HG03135 (cell line): ENCODE data around the gene DGKB.

Experiments used
- ATAC-seq: cut with Tn5 transposase; IDR thresholded peaks from one replicate; pipeline ENCODE4 v1.9.1; 2021; ENCODE audit warnings: mild to moderate bottlenecking, moderate library complexity; ENCODE audit not compliant: unreplicated experiment

DGKB gene

DNA sequence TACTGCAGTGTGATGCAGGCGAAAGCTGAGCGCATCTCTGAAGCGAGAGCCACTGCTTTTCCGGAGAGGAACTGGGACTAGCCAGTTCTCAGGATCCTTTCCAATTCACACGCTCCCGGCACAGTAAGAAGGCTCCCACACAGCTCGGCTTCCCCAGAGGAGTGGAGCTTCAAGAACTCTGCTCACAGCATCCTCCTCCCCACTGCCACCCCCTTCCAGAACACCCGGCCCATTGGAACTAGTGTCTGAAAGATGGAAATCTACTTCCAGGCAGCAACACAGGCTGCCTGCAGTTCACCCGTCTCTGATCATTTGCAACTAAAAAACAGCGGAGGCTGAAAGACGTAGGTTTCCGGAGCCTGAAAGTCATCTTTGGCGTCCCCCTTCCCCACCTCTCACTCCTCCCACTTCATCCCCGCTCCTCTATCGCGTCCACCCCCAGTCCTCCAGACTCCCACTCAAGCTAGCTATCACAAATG, at the start of gene DGKB:
DGKB (minus strand) TSS at position 163 of the 479 bp plus-strand sequence.
- no peak for ATAC-seq

DNA sequence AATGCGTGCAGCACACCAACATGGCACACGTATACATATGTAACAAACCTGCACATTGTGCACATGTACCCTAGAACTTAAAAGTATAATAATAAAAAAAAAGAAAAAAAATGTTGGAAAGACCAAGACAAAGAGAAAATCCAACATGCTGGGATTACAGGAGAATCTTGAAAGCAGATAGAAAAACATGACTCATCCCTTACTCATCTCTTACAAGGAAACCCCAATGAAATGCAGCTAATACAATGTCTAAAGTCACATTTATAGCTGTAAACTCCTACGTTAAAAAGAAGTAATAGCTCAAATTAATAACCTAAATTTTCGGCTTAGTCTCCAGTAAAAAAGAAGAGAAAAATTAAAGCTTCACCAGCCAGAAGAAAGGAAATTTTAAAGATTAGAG, 47.5 kb upstream of the DGKB start:
- ATAC-seq, result no peak

DNA sequence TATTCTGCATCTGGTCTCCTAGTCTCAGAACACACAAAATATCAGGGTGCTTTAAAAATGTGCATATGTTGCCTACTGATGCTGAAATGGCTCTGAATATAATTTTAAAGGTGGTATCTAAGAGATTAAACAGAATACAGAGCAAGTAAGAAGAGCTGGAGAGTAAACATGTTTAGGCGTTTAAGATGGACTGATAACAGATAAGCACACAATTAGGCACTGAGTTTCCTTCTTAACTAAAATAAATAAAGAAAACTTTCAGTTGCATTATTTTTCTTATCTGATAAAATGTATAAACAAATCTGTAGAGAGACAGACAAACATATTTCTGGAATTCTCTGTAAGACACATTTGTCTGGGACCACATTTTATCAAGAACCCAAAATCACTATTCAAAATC, 35.6 kb upstream of the DGKB start:
- no peak for ATAC-seq

DNA sequence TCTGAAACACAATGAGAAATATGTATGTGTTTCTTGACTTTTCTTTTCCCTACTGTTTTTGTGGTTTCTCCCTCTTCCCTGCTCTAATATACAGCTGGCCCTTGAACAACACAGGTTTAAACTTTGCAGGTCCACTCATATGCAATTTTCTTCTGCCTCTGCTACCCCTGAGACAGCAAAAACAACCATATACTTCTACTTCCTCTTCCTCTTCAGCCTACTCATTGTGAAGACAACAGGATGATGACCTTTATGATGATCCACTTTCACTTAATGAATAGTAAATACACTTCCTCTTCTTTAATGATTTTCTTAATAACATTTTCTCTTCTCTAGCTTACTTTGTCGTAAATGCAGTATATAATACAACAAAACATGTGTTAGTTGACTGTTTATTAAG, 35.0 kb upstream of the DGKB start:
- ATAC-seq, result no peak

DNA sequence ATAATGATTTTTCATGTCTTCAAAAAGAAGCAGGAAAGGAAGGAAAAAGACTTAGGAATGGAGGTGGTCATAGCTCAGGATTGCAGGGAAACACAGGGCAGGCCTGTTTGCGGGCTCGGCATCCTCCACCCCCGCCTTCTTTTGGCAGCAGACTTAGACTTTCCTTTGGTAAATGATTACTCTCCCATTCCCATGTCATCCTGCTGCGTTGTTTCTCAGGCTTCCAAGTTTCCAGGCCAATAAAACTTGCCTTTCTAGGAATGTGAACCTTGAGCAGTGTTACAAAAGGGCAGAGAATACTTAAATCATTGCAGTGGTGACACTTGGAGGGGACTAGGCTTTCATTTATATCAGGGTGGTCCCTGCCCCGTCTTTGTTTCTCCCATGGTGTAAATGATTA, 34.0 kb upstream of the DGKB start:
- ATAC-seq, result no peak

DNA sequence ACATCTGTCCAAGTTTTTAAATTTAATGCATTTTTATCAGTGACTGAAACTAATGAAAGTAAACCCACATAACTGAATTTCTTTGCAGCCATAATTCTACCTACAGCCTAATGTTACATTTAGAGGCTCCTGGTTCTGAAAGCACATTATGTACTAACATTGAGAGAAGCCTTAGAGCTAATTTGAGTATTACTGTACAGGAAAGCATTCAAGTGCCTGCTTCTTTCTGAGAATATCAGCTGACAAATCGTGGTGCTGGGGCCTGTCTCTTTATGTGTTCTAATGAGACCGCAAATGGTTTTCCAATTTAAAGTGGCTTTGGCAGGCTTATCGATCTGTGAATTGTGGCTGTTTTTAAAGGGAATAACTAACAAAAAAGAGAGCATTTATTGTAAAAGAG, 32.3 kb upstream of the DGKB start:
- no peak for ATAC-seq

DNA sequence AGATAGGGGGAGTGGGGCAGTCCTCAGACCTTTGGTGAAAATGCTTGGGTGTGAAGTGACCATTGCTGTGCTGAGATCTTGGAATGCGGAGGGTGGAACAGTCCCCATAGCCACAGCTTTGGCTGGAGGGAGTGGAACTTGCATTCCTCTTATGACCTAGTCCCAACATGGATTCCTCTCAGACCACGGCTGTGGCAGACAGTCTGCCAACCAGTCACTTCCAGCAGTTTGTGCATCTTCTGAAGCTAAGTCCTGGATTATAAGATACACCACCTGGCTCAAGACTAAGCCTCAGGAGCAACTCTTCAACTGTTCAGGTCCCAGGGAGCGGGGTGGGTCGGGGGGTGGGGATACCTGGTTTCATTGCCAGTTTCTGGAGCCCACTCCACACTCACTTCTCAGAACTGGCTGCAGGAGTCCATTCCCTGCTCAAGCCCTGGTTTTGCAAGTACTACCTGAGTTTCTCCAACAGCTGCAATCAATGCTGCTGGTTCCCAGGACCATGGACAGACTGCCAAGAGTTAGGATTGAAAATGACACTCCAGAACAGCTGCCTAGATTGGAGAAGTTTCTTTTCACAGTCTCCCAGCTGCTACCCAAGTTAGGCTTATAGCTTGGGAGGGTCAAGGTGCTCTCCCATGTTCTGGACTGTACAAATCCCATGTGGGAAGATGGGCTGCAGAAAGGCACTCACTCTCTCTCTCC, 29.1 kb upstream of the DGKB start:
- ATAC-seq, result no peak

DNA sequence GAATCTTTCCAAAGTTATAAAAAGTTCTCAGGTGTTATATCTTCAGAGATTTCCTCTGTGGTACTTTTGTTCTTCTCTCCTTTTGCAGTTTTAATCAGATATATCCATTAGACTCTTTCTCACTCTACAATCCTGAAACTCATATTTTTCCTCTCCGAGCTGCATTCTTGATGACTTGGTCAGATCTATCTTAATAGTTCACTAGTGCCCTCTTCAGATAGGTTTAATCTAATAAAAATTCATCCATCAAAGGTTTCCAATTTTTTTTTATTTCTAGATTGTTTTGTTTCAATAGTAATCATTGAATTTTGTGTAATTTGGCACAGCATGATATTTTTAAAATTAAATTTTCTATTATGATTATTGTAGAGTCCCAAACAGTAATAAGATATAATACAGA, 21.8 kb upstream of the DGKB start:
- no peak for ATAC-seq

DNA sequence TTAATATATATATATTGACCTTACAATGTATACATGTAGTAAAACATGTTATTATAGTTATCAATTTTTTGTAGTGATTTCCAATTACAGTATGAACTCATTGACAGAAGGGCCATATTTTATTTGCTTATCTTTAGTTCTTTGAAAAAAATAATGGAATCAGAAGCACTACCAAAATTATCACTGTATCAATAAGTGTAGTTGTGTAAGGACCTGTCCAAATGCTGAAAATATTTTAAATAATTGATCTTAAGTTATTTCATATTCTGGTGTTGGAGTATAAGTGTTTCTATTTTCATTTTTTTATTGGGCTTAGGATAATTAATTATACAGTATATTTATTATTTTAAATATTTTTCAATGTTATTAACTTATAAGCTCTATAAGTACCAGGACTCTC, 8.5 kb upstream of the DGKB start:
- no peak for ATAC-seq

DNA sequence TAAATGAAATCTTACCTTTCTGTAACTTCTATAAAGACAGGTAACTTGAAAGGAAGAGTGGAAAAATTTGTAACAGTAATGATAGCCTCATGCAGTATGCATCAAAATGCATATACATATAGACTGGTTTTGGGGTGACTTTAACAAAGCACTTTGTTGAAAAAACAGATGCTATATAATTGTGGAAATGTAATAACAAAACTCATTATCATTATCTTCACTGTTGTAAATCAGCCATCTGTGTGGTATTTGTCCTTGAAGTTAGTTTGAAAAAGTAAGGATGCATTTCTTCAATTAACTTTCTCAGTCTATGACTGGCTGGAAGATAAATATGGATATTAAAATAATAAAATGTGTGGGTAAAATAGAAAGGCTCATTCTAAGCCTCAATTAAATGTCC, 6.1 kb upstream of the DGKB start:
- ATAC-seq, result no peak

DNA sequence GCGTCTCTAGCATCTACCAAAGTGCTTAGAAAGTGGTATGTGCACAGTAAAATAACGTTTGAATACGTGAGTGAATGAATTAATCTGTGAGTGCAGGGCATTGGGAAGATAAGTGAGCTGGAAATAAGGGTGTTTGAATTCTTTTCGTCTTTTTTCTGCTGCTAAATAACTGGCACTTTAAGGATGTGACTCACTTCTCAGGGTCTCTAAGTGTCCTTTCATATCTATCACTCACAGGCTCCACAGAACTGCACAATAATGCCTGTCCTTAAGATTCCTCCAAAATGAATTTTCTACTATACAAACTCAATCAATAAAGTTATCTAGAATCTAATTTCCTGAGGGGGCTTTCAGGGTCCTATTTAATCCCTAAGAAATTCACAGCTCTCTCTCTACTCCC, 3.2 kb upstream of the DGKB start:
- ATAC-seq, result no peak

DNA sequence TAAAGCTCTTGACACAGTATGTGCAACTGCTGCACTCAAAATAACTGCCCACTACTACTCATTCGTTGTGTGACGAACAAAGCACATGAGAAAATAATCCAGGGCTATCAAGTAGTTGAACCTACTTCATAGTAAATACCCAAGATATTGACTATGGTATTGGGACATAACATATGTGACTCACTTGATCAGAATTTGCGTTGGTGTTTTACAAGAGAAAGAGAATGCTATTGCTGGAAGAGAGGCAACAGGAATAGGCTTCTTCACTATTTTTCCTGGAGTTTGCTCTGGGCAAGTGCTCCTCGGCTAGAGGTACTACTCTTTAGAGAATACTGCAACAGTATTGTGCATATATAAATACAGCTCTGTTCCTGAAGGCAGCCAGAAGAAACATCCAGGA, 2.5 kb downstream of the DGKB start:
- ATAC-seq, result no peak

DNA sequence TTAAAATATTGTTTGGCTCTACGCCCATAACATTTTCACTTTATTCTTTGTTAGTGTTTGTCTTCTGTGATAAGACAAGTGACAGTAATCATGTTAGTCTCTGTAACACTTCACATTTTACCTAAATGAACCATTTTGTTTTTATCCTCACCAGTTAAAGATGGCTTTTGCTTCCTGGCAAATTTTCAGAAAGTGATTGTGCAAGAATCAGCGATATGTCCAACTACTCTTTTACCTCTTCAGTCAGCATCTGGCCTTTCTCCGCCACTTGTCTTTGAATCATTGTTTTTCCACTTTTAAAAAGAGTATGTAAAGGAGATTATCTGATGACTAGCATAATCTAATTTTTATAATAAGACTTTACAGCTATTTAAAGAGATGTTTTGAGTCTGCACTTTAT, 3.5 kb downstream of the DGKB start:
- no peak for ATAC-seq

DNA sequence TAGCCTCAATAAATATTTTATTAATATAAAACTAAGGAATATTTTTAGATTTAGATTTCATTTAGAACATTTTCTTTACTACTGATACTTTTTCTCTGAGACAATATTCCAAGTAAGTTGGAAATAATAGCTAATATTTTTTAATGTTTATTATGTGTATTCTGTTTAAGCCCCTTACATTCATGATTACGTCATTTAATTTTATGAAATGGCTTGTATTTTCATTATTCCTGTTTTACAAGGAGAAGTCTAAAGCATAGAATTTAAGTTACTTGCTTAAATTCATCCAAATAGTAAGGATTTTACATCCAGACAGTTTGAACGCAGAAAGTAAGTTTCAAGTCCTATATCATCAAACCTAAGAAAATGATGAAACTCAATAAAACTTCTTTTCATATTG, 6.1 kb downstream of the DGKB start:
- no peak for ATAC-seq

DNA sequence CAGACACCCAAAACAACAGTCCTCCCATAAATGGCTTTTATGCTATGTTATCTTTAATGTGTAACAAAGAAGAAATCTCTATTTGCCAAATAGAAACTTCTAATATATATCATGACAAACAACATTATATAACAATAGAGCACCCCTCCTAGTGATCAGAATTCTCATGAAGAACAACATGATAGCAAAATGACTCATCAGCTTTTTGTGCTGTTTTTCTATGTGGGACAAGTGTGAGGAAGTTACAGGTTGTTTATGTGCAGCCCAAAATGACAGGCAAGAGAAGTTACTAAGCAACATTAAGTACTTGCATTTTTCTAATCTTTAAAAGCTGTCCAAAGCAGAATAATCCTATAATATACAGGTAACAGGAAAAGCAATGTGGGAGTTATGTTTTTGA, 7.7 kb downstream of the DGKB start:
- ATAC-seq, result no peak

DNA sequence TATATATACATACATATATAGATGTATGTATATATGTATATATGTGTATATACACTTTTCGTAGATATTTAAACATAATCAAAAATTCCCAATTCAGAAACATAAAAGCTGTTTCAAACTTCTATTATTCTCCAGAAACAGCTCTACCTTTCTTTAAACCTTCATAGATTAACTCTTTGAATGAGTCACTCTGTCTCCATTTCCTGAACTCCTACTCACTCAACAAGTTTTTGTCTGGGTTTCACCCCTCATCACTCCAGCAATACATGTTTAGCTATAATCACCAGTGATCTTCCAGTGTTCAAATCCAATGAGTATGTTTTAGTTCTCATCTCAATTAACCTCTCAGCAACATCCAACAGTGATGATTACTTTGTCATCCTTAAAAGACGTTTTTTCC, 9.6 kb downstream of the DGKB start:
- no peak for ATAC-seq

DNA sequence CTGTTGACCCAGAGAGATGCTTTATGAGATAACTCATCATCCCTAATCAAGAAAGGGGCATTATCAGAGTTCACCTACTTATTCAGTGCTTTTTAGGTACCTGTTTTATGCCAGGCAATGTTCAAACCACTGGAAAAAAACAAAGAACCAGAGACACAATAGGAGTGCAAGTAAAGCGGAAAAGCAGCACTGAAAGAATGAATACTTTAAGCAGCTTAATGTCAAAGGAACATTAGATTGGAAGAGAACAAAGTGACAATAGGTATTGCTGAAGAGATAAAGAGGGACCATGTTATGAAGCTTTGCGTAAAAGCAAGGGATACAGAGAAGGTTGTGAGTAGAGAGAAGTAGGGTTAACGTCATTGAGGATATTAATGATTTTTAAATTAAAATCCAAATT, 11.3 kb downstream of the DGKB start:
- no peak for ATAC-seq

DNA sequence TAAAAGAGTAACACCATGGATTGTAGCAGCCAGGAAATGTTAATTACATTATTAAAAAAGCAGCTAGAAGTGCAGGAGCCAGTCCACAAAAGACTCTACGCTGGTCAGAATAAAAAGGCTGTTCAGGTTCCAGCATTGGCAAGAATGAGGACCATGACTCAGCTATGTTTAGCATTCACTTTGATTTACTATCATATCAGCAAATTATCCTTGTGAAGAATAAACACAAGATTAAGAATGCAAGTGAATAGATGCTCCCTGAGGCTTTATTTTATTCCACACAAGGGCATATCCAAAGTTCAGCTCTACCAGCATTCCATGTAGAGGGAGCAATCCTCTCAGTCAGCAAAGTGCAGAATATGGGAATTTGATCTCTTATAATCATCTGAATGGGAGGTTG, 13.6 kb downstream of the DGKB start:
- ATAC-seq, result no peak

DNA sequence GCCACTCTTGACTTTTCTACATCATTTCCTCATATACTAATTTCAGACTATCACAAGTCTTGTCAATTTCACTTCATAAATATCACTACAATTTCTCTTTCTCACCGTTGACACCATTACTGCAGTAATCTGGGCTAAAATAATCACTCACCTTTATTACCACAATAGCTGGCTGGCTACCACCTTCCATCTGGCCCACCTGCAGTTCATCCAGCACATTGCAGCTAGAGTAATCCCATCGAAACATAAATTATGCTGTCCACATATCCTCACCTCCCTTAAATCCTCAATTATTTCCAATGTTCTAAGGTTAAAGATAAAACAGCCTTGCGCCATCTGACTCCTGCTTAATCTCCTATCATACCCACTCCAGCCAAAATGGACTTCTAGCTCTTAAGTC, 16.0 kb downstream of the DGKB start:
- no peak for ATAC-seq

DNA sequence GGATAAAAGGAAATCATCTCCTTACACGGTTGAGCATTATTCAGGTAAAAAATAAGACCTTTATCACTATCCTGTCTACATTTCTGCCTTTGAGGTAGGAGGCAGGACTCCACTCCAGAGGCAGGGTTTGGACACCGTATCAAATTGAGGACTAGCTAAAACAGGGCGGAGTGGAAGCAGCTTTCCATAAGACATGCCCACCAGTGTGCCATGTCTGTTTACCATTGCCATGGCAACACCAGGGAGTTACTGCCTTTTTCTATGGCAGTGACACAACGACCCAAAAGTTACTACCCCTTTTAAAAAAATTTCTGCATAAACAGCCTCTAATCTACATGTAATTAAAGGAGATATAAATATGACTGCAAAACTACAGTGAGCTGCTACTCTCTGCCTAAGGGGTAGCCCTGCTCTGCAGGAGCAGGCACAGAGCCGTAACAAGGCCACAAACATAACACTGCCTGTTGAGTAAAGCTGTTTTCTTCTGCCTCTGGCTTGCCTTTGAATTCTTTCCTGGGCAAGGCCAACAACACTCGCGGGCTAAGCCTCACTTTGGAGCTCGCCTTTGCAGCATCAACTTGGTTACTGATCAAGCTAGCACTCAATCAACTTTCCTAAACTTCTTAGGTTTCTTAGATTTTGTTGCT, 26.5 kb downstream of the DGKB start:
- no peak for ATAC-seq

DNA sequence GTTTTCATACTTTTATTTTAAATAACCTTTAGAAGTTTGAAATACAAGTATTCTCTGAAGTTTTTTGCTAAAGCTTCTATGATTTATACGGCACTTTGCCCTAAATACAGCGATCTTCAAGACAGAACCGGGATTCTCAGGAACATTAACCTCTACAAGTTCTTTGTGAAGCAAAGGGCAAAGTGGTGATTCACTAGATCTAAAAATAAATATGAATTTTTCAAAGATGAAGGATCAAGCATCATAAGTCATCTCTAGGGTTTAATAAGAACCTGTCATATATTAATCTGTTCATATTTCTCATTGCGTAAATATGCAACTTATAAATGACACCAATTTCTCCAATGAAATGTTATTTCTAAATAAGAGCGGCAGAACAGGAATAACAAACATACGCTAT, 30.7 kb downstream of the DGKB start:
- no peak for ATAC-seq

DNA sequence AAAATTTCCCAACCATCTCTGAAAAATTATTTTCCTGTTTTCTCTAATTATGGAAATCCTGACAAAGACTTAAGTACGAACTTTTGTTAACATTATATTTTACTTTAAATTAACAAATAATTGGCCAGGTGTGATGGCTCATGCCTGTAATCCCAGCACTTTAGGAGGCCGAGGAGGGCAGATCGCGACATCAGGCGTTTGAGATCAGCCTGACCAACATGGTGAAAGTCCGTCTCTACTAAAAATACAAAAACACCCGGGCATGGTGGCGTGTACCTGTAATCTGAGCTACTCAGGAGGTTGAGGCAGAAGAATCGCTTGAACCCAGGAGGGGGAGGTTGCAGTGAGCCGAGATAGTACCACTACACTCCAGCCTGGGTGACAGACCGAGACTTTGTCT, 32.2 kb downstream of the DGKB start:
- ATAC-seq, result no peak

DNA sequence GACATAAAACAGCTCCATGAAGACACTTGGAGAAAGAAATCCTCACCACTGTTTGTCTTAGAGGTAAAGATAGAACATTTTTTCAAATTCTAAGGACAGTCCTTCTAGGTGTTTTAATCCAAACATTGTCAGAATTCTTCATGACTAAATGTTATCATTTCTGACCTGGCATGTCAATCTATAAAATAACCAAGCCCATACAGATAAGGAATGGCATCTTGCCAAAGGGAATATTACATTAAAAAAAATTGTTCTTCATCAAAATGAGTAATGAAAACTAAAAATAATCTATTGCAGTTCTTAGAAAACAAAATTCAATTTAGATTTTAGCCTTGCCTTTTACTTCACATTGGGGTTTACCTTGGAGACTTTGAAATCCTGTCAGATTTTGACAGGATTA, 33.6 kb downstream of the DGKB start:
- ATAC-seq, result no peak
